TTC549 (cell line): Measurements from ENCODE around the gene IGF2.

Experiments used
- FAIRE-seq: peaks from 2 replicates; lab custom pipeline; 2012; peaks lifted over from hg19 to GRCh38; lab: Jason Lieb, UNC

IGF2 gene

GRCh38 chr11:2103668-2104523, 35.3 kb downstream of the IGF2 start:
- no peak for FAIRE-seq

- no peak for FAIRE-seq
These were observed 36.3 kb downstream of the IGF2 start for GRCh38 chr11:2102883-2103213.

DNA sequence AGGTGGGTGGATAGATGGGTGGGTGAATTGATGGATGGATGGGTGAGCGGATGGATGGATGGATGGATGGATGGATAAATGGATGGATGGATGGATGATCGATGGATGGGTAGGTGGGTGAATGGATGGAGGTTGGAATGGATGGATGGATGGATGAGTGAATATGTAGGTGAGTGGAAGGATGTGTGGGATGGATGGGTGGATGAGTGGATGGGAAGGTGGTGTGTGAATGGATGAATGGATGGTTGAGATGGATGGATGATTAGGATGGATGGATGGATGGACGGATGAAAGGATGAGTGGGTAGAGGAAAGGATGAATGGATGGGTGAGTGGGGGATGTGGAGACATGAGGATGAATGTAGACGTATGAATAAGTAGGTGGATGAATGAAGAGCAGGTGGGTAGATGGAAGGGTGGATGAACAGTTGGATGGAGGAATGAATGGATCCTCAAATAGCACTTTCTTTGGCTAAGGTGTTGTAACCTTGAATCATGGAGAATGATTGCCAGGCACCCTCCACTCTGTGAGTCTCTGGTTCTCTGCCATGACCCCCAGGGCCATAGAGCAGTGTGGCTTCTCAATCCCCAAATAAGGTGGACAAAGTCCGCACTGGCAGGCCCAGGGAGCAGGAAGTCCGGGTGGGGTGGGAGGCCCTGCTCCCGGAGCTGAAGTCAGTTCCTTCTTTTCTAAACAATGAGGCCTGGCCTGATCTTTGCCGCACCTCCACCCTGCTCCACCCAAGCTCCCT, 36.9 kb downstream of the IGF2 start:
- no peak for FAIRE-seq

- no peak for FAIRE-seq
These were observed 38.0 kb downstream of the IGF2 start for GRCh38 chr11:2101171-2101675.

- FAIRE-seq = no peak
These were observed 38.6 kb downstream of the IGF2 start for GRCh38 chr11:2100361-2101170.

DNA sequence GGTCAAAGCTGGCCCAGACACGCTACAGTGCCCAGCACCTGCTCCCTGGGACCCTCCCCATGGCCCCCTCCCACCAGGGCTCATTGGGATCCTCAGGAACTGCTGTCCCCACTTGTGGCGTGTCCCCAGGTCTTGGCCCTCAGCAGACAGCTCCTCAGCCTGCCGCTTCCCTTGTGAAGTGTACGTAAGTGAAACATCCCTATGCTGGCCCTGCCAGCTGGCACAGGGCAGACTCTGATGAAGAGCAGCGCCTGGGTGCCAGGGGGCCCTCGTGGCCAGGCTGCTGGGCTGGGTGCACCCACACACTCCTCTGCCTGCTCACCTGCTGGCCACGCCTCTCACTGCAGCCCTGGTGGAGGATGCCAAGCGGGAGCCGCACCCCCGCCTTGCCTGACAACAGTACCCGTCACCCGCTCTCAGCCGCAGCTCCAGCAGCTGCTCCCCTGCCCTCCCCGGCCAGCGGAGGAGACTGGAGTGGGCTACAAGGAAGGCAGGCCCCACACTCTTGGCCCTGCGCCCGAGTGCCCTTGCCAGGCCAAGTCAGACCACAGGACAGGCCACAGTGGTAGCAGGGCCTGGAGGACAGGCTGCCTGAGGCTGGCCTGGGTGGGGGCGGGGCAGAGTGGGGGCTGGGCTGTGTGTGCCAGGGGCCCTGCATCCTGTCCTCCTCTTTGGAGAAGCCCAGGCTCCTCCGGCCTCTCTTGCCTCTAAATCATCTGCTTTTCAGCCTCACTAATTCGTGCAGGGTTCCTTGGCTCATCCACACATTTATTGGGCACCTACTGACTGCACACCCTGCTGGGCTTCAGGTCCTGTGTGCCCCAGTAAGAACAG, 39.5 kb downstream of the IGF2 start:
- FAIRE-seq = no peak

GRCh38 chr11:2098691-2099515, 40.3 kb downstream of the IGF2 start:
- FAIRE-seq = no peak

GRCh38 chr11:2097998-2098690, 41.0 kb downstream of the IGF2 start:
- FAIRE-seq = no peak

- no peak for FAIRE-seq
These were observed 41.7 kb downstream of the IGF2 start for GRCh38 chr11:2097356-2097997.

DNA sequence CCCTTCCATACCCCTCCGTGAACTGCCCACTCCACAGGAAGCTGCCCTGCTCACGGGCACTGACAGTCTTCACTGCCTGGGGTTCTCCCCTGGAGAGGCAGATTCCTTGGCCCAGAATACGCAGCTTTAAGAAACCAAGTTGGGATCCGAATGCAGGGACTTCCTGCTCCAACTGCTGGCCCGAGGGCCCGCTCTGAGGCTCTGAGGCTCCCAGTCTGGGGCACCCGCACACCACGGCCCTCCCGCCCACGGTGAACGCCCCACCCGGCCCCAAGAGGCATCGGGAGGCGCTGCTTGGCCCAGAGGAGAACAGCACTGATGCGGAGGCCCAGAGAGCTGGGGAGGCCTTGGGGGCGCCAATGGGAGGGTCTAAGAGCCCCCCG, 42.3 kb downstream of the IGF2 start:
- FAIRE-seq = no peak

DNA sequence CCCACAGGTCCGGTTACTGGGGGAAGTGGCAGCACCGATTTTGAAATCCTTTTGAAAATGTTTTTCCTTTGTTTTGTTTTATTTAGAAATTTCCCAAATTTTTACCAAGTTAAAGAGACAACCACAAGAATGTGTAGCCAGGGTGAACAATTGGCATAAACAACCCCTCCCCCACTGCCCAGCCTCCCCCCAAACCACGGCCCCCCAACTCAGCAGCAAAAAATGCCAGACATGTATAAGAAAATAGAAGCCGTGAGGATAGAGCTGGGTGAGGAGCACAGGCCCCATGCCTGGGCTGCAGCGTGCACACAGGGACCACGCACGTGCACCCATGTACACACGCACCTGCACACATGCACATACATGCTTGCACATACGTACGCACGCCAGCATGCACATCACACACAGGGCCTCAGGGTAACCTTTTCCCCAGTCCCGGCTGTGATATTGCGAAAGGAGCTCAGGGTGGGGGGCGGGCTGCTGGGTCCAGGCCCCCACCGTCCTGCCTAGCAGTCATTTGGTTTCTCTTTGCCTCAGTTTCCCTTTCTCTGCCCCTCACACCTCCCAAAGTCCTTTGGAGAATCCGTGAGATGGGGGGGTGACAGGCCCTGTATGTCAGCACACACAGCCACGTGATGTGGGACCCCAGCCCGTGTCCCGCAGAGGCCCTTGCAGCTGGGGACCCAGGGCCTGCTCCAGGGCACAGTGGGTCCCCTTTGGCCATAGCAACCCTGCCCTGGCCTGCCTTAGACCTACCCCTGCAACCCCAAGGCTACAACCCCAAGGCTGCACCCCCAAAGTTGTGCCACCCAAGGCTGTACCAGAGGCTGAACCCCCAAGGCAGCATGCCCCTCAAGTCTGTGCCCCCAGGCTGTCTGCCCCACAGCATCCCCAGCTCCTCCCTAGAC, 42.9 kb downstream of the IGF2 start:
- FAIRE-seq = no peak

GRCh38 chr11:2095542-2095941, 43.6 kb downstream of the IGF2 start:
- no peak for FAIRE-seq

DNA sequence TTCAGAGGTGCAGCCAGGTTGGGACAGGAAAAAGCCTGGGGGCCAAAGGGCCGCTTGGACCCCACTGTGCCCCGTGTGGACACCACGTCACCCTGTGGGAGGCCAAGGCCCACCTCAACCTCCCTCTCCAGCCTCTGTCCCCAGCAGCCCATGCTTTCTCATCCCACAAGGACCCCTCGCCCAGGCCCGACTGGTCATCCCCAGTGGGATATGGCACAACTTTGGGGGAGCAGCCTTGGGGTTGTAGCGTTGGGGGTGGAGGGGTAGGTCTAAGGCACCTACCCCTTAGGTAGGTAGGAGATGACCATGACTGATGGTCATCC, 44.0 kb downstream of the IGF2 start:
- no peak for FAIRE-seq

DNA sequence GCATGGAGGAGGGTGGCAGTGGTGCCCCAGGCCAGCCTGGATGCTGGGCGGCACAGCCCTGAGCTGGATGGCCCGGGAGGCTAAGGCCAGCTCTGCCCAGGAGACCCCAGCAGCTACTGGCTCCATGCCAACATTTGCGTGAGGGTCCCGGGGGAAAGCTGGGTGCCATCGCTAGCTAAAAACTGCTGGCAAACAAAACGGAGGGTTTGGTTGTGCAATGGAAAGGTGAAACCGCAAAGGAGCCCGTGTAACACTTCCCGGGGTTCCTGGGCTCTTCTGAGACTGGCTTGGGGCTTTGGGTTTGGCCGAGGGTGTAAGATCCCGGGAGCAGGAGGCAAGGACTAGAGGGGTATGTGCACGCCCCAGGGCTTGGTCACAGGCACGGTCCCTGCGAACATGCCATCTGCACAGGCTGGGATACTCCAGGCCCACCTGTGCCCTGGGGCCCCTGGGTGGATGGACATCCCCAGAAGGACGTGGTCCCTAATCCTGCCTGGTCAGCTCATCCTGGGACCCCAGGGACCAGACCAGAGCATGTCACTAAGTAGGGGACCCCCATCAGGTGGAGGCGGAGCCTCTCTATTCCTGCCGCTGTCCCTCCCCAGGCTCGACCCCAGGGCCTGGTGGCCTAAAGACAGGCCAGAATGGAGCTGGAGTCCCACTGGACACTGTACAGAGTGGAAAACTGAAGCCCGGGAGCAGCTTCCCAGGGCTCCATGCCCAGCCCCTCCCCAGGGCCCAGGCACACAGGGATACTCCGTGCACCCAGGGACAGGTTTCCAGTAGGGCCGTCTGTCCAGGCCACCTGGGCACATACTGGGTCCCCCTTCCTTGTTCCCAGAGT, 44.6 kb downstream of the IGF2 start:
- no peak for FAIRE-seq

DNA sequence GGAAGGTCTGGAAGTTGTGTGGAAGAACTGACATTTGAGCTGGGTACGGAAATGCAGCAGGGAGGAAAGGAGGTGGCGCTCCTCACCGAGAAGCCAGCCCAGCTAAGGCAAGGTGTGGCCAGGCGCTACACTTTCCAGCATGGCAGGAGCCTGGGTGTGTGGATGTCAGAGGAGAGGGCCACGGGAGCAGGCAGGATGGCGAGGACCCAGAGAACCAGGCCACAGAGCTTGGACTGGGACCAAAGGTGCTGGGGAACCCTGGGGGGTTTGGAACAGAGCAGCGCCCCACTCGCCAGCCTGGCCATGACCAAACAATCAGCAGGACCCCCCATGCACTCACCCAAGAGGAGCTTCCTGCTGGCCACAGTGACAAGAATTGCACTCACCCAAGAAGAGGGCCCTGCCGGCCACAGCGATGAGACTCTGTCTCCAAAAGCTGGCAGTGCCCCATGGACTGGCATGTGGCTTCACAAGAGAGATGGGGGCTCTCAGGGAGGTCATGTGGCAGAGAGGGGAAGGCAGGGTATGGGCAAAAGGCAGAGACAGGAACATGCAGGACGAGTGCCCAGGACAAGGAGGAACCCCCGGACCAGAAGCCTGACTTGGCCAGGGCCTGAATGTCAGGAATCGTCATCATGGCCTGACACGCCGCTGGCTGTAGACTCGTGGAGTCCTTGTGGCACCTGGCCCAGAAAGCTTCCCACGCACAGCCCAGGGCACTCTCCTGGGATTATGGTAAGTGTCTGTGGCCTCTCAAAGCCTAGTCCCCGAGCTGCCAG, 45.4 kb downstream of the IGF2 start:
- FAIRE-seq = no peak

- no peak for FAIRE-seq
These were observed 46.2 kb downstream of the IGF2 start for GRCh38 chr11:2092956-2093412.

GRCh38 chr11:2092464-2092910, 46.7 kb downstream of the IGF2 start:
- no peak for FAIRE-seq
